ENCODE measurements around the gene GCK.

The GCK gene

DNA sequence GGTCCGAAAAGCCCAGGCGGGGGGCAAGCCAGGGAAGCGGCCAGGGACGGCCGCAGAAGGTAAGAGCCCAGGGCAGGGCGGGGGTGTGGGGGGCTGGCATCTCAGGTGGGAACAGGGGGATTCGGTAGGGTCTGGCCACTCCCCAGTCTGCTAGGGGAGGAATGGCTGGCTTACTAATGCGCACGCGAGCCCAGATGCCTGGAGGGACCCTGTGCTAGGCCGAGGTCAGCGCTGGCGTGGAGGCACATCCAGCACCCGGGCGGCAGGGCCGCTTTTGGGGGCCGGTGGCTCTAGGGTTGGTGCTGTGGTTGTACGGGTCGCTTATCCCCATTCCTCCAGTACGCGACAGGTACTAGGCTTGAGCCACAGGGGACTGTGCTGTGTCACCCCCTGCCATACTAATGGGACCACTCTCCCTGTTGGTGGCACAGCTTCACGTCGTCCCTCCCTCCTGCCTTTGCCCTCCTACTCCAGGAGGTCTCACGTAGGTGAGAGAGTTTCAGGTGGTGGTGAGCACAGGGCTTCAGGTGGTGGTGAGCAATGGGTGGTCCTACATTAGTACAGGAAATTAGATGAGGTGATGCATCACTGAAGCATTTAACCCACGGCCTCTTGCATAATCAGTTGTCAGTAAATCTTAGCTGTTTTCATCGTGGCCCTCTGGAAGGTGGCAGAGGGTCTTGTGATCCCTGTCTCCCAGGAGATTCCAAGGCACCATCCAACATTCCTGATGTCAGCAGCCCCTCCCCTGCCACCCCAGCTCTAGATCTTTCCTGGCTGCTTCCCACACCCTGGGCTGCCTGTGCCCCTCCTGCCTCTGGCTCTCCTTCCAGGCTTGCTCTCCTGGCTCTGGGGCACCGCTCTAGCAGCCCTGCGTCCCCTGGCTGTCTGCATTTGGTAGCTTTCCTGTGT lies 84.1 kb downstream of the GCK start:
- peak in 1 of 2 experiments; percentile 46 for DNase-seq (ENCODE audit: low read depth in 2 of 2)

DNA sequence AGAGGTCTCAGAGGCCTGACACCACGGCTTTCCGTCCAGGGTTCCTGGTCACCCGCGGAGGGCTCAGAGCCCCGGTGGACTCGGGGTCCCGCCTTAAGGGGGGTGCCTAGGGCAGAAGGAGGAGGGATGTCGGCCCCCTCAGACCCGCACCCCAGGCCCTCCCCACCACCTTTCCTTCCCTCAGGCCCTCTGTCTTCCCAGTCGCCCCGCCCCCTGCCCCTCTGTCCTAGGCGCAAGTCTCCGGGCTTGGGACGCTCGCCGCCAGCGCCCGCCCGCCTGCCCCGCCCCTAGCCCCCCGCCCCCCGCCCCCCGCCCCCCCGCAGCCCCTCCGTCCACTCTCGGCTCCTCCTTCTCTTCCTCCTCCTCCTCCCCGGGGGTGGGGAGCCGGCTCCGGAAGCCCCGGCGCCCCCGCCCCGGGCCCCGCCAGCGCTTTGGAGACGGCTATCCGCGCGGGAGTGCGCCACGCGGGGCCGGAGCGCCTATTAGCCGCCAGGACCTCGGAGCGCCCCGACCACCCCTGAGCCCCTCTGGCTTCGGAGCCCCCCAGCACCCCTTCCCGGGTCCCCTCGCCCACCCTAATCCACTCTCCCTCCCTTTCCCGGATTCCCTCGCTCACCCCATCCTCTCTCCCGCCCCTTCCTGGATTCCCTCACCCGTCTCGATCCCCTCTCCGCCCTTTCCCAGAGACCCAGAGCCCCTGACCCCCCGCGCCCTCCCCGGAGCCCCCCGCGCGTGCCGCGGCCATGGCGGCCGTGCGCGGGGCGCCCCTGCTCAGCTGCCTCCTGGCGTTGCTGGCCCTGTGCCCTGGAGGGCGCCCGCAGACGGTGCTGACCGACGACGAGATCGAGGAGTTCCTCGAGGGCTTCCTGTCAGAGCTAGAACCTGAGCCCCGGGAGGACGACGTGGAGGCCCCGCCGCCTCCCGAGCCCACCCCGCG lies 85.0 kb downstream of the GCK start, which contains the start of gene AEBP1:
TSS of gene AEBP1 (plus strand) at position 423 of the 937 bp plus-strand sequence. CDS start at position 744, 321 bp downstream.
- DNase-seq (ENCODE audit: low read depth in 2 of 2), result no peak

DNA sequence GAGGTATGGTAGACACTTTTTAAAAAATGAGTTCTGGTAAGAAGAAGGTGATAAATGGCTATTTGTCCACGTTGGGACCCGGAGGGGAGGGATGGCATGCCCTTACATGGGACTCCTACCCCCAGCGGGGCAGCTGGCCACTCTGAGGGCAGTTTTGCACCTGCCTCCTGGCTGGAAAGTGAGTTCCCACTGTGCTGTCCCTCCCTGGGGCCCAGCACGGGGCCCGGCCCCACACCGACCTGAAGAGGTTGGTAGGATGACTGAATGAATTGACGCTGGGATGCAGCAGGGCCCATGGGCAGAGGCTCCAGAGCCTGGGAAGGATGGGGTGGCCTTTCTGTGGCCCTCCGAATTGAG lies 85.7 kb downstream of the GCK start:
- no peak for DNase-seq (ENCODE audit: low read depth in 2 of 2)

DNA sequence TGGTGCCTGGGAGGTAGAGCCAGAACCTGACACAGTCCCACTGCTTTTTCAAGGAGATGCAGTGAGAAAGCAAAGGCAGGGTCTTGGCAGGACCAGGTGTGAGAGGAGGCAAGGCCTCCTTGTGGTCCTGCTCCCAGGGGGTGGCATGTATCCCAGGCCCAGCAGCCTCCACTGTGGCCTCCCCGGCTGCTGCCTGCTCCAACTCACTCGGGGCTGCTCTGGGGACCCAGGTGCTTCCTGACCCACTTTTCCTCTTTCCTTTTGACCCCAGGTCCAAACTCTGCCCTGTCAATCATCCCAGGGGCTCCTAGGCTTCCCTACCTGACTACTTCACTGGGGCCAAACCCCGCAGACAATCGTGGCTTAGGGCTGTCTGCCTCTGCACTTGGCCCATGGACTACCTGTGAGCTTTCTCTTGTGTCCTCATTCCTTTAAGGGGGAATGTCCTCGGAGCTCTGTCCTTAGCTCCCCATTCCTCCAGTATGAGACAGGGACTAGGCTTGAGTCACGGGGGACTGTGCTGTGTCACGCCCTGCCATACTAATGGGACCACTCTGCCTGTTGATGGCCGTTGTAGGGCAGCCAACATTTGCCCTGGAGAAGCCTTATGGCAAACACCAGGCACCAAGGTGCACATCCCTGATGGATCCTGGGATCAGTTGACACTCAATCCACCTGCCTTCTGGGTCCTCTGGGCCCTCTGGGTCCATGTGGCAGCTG lies 86.2 kb downstream of the GCK start:
- DNase-seq (ENCODE audit: low read depth in 2 of 2), result no peak

DNA sequence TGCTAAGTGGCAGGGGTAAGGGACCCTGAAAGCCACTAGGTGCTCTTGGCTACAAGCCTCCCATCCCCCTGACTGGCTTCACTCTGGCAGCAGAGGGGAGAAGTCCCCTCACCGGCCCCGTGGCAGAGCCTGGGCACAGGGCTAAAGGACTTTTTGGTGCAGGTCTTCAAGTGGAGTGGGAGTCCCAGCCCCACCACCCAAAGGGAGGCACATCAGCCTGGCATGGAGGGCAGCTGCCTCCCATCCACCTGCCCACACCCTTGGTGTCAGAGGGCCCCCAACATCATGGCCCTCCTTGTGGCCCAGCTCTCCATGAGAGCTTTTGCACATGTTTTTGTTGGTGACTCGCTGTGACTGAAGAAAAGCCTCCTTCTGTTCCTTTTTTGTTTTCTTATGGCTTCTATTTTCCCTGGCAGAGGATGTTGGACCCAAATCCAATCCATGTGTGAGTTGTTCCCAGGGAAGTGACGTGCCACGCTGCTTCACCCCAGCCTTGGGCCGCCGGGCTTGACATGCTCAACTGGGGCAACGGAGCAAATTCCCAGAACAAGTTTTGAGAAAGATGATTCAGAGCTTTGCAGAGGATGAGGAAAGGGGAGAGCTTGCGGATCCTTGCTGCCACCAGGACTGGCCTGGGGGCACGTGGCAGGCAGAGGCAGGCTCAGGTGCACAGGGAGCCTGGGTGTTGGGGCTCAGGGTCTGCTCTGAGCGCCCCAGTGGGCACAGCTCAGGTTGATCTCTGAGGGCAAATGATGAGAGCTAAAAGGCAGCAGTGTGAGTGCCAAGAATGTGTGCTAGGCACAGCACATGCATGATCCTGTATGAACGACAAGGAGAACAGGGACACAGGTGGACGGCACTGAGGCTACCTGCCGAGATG lies 87.0 kb downstream of the GCK start:
- DNase-seq (ENCODE audit: low read depth in 2 of 2), result no peak

DNA sequence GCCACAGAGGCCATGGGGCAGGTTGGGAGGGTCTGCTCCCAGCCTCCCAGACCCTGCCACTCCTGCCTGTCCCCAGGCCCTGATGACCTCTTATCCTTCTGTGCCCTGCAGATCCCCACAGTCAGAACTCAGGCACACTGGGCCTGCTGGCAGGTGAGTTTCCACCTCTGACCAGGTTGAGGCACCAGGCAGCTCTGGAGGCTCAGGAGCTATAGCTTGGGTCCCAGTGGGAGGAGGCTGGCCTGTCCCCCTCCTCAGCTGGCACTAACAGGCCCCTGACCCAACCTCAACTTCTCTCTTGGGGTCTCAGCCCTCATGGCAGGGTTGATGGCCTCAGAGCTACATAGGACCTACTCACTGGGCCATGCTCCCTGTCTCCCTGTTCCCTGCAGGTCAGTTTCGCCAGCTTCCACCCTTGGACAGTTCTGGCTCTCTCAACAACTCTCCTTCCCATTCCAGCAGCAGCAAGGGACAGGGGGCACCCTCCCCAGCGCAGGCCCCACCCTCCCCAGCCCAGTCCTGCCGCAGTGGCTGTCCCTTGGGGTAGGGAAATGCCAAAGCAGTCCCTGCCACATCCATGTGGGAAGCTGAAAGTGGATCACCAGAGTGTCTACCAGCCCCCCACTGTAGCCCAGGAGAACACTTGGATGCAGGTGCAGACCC lies 87.8 kb downstream of the GCK start:
- DNase-seq (ENCODE audit: low read depth in 2 of 2), result no peak

DNA sequence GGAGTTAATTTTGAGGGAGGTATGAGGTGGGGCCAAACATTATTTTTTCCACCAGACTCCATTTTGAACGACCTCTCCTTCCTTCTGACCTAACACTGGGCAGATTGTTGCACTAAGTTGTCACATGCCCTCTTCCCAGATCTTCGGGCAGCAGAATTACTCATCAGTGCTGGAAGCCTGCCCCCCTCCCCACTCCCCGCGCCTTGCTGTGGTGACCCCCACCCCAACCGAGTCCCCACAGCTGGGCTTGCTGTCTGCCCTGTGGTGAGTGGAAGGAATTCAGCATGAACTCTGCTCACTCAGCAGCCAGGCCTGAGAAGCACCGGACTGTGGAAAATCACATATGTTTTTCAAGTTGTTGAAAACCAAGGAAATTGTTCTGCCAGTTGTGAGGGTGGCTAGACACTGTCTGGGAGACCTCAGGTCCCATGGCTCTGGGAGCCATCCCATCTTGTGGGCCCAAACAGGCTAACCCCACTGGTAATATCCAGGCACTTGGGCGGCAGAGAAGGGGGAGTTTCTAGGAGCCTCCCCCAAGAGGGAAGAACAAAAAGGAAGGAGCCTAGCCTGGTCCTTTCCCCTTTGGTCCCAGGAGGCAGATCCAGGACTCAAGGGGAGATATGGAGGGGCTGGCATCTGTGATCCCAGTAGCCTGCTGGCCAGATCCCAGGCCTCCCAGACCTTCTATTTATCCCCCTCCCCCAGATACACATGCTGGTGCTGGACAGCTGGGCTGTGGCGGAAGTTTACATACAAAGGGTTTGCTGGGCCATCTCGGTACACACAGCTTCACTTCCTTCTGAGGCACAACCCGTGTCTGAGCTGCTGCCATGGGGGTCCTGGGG lies 88.6 kb downstream of the GCK start:
- DNase-seq (ENCODE audit: low read depth in 2 of 2), result no peak

DNA sequence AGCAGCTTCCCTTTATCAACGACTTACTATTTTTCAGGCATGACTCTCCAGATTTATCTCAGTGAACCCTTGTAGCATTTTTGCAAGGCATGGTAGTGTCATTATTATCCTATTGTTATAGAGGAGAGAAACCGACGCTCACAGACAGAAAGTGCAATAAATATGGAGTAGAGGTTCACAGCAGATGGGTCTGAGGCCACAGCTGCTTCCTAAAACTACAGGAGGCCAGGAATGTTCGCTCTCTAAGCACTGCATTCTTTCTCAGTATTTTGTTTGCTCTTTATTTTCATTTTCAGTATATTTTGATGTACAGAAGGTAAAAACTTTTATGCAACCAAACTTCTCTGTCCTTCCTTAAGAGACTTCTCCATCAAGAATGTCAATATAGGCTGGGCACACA lies 89.6 kb downstream of the GCK start:
- no peak for DNase-seq (ENCODE audit: low read depth in 2 of 2)

DNA sequence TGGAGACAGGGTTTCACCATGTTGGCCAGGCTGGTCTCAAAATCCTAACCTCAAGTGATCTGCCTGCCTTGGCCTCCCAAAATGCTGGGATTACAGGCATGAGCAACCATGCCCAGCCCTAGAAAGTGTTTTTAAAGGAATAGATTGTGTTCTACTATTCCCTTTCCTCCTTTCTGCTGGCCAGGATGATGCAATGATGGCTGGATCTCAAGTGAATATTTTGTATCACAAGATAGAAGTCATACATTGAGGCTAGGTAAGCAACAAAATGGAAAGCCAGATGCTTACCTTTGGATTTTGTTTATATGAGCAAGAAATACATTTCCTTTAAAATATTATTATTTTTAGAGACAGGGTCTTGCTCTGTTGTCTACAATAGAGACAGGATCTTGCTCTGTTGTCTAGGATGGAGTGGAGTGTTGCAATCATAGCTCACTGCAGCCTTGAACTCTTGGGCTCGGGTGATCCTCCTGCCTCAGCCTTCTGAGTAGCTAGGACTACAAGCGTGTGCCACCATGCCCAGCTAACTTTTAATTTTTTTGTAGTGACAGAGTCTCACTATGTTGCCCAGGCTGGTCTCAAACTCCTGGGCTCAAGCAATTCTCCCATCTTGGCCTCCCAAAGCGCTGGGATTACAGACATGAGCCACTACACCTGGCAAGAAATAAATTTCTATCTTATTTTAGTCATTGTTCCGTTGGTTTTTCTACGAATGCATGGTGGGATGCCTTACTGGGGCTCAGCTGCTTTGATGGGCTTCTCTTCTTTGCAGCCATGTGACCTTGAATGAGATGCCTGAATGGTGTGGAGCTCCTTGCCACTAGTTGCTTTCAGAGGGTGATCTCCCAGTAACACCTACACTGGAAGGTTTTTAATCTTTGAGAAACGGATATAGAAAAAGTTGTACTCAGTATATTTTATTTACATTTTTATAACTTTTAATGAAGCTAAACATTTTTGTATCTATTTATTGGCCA lies 90.9 kb downstream of the GCK start:
- DNase-seq (ENCODE audit: low read depth in 2 of 2), result no peak

DNA sequence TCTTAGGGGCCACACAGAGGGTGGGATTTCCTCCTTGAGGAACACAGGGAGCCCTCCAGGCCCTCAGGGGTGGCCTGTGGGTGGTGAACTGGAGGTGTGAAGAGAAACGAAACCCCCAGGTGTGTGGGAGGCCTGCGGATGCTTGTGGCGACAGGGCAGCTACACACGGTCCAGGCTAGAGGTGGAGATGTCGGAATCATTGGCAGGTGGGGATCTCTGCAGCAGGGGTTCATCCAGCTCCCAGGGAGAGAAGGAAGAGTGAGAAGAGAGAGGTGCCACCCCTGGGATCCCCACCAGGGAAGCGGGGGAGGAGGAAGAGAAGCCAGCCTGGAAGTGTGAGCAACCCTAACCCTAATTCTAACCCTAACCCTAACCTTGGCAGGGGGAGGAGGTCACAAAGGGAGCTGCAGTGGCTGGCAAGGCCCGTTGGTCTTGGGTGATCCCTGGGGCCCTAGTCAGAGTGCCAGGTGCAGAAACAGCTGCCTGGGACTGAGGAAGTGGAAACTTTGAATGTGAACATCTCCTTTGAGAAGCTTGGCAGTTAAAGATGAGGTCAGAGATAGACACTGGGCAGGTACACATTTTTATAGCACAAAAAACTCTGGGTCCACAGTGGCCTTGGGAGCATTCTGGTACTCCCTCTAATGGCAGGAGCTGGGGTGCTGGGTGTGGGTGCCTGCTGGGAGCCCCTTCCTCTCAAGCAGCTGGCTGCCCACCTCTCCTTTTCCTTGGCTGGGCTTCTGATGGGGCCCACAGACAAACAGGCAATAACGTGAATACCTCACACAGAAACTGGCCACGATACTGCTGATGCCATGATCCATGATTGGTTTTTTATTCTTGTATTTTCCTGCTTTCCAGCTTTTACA lies 91.9 kb downstream of the GCK start:
- DNase-seq (ENCODE audit: low read depth in 2 of 2), result no peak

DNA sequence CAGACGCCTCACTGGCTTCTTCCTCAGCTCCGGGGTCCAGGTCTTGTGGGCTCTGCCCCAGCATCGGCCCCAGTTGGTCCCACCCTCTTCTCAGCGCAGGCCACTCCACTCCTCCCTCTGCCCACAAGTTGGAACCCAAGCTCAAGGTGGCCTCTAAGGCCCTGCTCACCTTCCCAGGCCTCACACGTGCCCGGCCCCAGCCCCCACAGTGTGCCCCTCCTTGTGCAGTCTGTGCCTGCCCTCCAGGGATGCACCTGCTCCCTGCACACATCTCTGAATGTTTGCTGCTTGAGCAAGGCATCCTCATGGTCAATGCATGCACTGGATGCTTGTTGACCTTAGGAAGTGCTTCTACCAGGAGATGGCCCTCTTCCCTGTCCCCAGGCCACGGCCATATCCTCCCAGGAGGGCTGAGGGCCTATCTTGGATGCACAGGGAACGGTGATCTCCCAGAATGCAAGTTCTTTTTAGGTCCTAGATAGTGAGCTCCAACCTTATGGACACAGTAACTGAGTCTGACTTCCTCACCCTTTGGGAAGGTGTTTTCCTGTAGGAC lies 92.8 kb downstream of the GCK start:
- no peak for DNase-seq (ENCODE audit: low read depth in 2 of 2)

DNA sequence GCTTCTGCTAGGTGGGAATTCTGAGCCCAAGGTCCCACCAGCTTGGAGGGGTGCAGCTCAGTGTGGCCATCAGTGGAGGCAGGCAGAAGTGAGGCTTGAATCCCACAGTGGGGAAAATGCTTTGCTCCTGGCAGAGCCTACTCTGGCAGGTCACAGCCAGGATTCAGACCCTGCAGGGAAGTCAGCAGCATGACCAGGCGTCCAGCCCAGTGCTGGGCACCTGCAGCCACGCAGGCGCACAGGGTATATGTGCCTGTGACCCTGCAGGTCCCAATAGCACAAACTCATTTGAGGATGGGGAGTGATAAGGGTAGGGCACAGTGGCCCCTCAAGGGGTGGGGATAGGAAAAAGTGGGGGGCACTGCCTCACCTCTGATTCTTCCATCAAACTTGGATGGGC lies 93.5 kb downstream of the GCK start:
- no peak for DNase-seq (ENCODE audit: low read depth in 2 of 2)

DNA sequence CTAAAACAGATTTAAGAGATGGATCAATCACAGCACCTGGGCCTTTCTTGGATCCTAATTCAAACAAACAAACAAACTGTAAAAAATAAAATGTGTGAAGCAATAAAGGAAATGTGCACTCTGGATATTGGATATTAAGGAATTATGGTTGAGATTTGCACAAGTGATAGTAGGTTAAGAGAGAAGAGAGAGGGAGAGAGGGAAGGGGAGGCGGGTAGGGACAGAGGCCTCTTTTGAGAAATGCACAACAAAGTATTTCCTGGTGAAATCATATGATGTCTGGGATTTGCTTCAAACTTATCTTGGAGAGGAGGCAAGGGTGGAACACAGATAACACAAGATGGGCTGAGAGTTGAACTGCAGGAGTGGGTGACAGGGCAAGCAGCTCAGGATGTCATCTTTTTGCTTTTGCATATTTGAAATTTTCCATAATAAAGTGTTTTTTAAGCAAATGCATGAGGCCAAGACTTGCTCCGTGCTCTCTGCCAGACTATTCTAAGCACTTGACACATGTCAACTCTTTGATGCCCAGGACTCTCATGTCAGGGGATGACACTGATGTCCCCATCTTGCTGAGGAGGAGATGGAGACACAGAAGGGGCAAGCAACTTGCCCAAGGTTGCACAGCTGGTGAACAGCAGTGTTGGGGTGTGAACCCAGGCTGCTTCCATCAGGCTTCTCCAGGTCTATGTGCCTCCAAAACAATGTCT lies 94.2 kb downstream of the GCK start:
- no peak for DNase-seq (ENCODE audit: low read depth in 2 of 2)

DNA sequence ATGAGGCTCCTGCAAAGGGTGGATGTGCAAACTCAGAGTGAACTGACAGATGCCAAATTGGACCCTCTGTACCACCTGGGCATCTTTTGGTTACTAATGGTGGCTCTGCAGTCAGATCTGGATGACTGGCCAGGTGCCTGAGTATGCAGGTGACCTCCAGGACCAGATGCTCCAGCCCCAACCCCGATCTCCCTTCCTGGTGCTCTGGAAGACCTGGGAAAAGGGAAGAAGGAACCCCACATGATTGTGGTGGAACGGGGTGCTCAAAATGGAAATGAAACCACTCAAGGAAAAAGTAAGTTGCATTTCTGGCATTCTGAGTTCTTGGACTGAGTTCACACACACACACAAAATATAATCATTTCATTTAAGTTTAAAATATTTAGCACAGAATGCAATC lies 94.9 kb downstream of the GCK start:
- DNase-seq (ENCODE audit: low read depth in 2 of 2), result no peak
